ENCODE measurements around the gene MB21D2. TPM values are rescaled to one million over a fixed set of nuclear protein-coding genes. Genes with fewer than 3 reads are reported as not detected.

The MB21D2 gene
- total and polyA plus RNA-seq, 2 of the 8 experiments (the other 6 are each of a cell fraction or from before 2014, with no cell fraction given), result 10.0 to 21.0 TPM

DNA sequence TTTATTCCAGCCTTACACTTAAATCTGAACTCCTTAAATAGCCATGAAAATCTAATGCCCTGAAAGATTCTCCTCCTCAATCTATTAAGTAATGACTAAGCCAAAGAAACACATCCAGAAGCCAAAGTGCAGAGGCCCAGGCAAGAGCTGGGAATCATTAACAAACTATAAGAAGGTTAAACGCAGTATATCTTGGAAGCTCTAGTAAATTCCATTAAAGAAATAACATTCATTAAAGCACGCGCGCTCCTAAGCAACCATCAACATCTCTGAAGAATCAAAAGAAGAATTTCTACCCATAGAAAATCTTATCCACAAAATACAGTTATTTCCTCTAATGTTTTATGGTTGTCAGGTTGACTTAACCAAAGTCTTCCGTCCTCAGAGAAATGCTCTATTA lies 29.5 kb downstream of the MB21D2 start:
- Histone ChIP-seq H2BK12ac (ENCODE audit: low read depth, low read length) (no peak overlapping the region), H3K14ac (ENCODE audit: insufficient read length) (no peak overlapping the region), H3K79me2 (ENCODE audit: control insufficient read depth in 1 of 2, insufficient read depth in 2 of 2, low read length in 2 of 2) (peaks cover 0 to 92% of the 10 kb centered on the region in 2 experiments; a peak in 3 of 4 replicates), H2AK5ac (ENCODE audit: low read depth, low read length) (no peak overlapping the region), H3K23ac (ENCODE audit: insufficient read length) (no peak overlapping the region), H3K27ac (ENCODE audit: low read depth, low read length) (no peak overlapping the region), H4K5ac (ENCODE audit: insufficient read length, low read depth, low read length) (no peak overlapping the region), H3K4me2 (ENCODE audit: insufficient read depth in 1 of 2, low read depth in 2 of 2, low read length in 2 of 2) (peak overlapping the region in 1 of 2 experiments; percentile 46; a peak in 1 of 4 replicates), H3K9ac (replicated peaks in 1 of 4; ENCODE audit: extremely low read depth in 1 of 4, low read depth in 3 of 4, low read length in 3 of 4) (no peak overlapping the region), H3K56ac (replicated peaks; ENCODE audit: insufficient read length, low read depth, low read length) (no peak overlapping the region), H3K18ac (ENCODE audit: extremely low read depth, low read length) (no peak overlapping the region), H4K8ac (ENCODE audit: extremely low read depth, insufficient read depth, low read length) (no peak overlapping the region), H2BK20ac (ENCODE audit: low read length) (no peak overlapping the region), H3K23me2 (ENCODE audit: low read depth, low read length) (no peaks in the 10 kb centered on the region), H3K36me3 (ENCODE audit: control insufficient read depth in 2 of 4, insufficient read depth in 4 of 4, low read length in 3 of 4) (no peaks in the 10 kb centered on the region), H2BK15ac (ENCODE audit: low read length) (no peak overlapping the region), H2AFZ (ENCODE audit: low read length) (no peak overlapping the region), H3K79me1 (ENCODE audit: low read depth, low read length) (peaks cover 2% of the 10 kb centered on the region; the same call in 1 of the 2 replicates), H3K27me3 (replicated peaks in 1 of 4; ENCODE audit: control insufficient read depth in 3 of 4, extremely low read depth in 1 of 4, insufficient read depth in 3 of 4, low read length in 3 of 4) (no peaks in the 10 kb centered on the region), H2BK120ac (replicated peaks; ENCODE audit: low read depth, low read length) (no peak overlapping the region), H2BK5ac (ENCODE audit: low read depth, low read length) (no peak overlapping the region), H3K4me1 (replicated peaks in 1 of 4; ENCODE audit: control insufficient read depth in 3 of 4, insufficient read depth in 4 of 4, low read length in 3 of 4) (peaks cover 1 to 25% (median 24%) of the 10 kb centered on the region in 4 experiments; a peak in 6 of 7 replicates), H3K9me3 (ENCODE audit: insufficient read depth in 2 of 2, low read depth in 1 of 2, low read length in 1 of 2) (no peaks in the 10 kb centered on the region), H3K4ac (replicated peaks; ENCODE audit: insufficient read length, low read depth, low read length) (no peak overlapping the region), H4K91ac (replicated peaks; ENCODE audit: insufficient read length, low read length) (no peak overlapping the region), H3K4me3 (ENCODE audit: extremely low read depth in 1 of 4, insufficient read depth in 2 of 4, low read depth in 3 of 4, low read length in 4 of 4) (no peak overlapping the region), H4K20me1 (replicated peaks in 1 of 2; ENCODE audit: control insufficient read depth in 1 of 2, insufficient read depth in 2 of 2, low read length in 2 of 2) (peaks cover under 1 to 3% of the 10 kb centered on the region in 2 experiments)
- ChIA-PET CTCF (ENCODE audit: partially characterized antibody) (interaction anchor here (0.9 to 3.1 kb wide), 13 partner anchors 8 to 153 kb away, joined by 3 to 18 read pairs (median 3); no protein-coding TSS in a partner anchor), POLR2A (ENCODE audit: partially characterized antibody) (interaction anchor here (1.2 to 2.0 kb wide), 5 partner anchors 9 to 29 kb away, joined by 3 to 11 read pairs (median 7); partner anchors contain the start of gene MB21D2)
- 93% methylated on average over 5 of the region's 5 CpGs; no CpG with 5 or more reads in 1 of the 2 experiments for WGBS, 2 experiments (ENCODE audit: extremely low coverage in 1 of 2, insufficient coverage in 1 of 2, insufficient read length in 1 of 2, insufficient replicate concordance in 2 of 2, low coverage in 1 of 2, low lambda C conversion rate in 2 of 2, missing lambda C conversion rate in 1 of 2)
- DNase-seq (ENCODE audit: low read depth in 1 of 2, low spot score in 2 of 2) (no peak), FAIRE-seq (no peak)
- TF ChIP-seq FOSL1 (IDR thresholded peaks at IDR 0.05; ENCODE audit: insufficient read depth, low read depth, low read length), result no peak
- TF ChIP-seq KDM5A (IDR thresholded peaks at IDR 0.05; ENCODE audit: low read length), result no peak
- no peak for TF ChIP-seq E2F6 (IDR thresholded peaks at IDR 0.05)
- no peak for TF ChIP-seq KDM4A (IDR thresholded peaks at IDR 0.05; ENCODE audit: low read depth, low read length, severe bottlenecking)
- TF ChIP-seq TAF7 (optimal IDR thresholded peaks at IDR 0.05; ENCODE audit: borderline replicate concordance, low read depth, low read length), result no peak
- TF ChIP-seq JUN (IDR thresholded peaks at IDR 0.05; ENCODE audit: low read depth, low read length), result no peak
- no peak for TF ChIP-seq SIN3A (conservative IDR thresholded peaks at IDR 0.05 in 1 of 2, IDR thresholded peaks at IDR 0.05 in 1 of 2; ENCODE audit: low read depth in 1 of 2, low read length in 2 of 2)
- no peak for TF ChIP-seq HDAC6 (IDR thresholded peaks at IDR 0.05; ENCODE audit: low read depth, low read length)
- no peak for TF ChIP-seq YY1 (IDR thresholded peaks at IDR 0.05; ENCODE audit: low read depth, low read length)
- no peak for TF ChIP-seq EP300 (IDR thresholded peaks at IDR 0.05; ENCODE audit: borderline replicate concordance in 1 of 2, low read depth in 2 of 2, low read length in 2 of 2)

Data from H1 (cell line).